T-cell (primary cell): ENCODE results near the gene FLRT1. TPM values are rescaled to one million over a fixed set of nuclear protein-coding genes. Genes with fewer than 3 reads are reported as not detected.

Experiments used
- ATAC-seq, 4 experiments: fragments of 200-7000 bp in 3 of 4; fragments of 150-1000 bp in 1 of 4; cut with Tn5 transposase; replicated peaks in 1 of 4; 1 replicate in 3 of 4; 2 replicates in 1 of 4; pipeline ENCODE4 v1.10.0; 2021; ENCODE audit warnings: moderate library complexity in 3 of 4, mild to moderate bottlenecking in 2 of 4, moderate number of reproducible peaks in 1 of 4
- CTCF ChIA-PET, 2 donors: fragments of 300-600 bp; sonication (Branson Sonifier 250); formaldehyde crosslinking; loops; one replicate each; lab custom pipeline; 2022; ENCODE audit warnings: antibody characterized with exemption in 2 of 2; lab: Charles Lee
- POLR2A ChIA-PET, 2 donors: fragments of 300-600 bp; sonication (Branson Sonifier 250); formaldehyde crosslinking; loops; one replicate each; lab custom pipeline; 2022; ENCODE audit warnings: antibody characterized with exemption in 2 of 2; lab: Charles Lee
- DNase-seq, 35 experiments: peaks; one replicate each; pipeline versions ENCODE4 v3.0.0 to v3.0.0-alpha.2; 2013 to 2023
- H3K27ac ChIP-seq: one replicate; pipeline ENCODE4 v1.5.1; 2013; ENCODE audit warnings: low read length
- H3K27me3 ChIP-seq, 2 experiments: replicated peaks in 1 of 2; 1 replicate in 1 of 2; 2 replicates in 1 of 2; pipeline versions ENCODE4 v1.6.1 to v1.7.0; 2013; ENCODE audit warnings: low read length in 1 of 2, mixed read lengths in 1 of 2; ENCODE audit not compliant: control insufficient read depth in 2 of 2, insufficient read depth in 2 of 2; ENCODE audit errors: extremely low read depth in 1 of 2
- H3K36me3 ChIP-seq, 2 donors: 1 replicate in 1 of 2; 2 replicates in 1 of 2; pipeline versions ENCODE4 v1.6.1 to v1.7.0; 2013; ENCODE audit warnings: low read length in 1 of 2; ENCODE audit not compliant: control insufficient read depth in 2 of 2, insufficient read depth in 1 of 2; ENCODE audit errors: extremely low read depth in 1 of 2
- H3K4me1 ChIP-seq, 2 experiments: 1 replicate in 1 of 2; 2 replicates in 1 of 2; pipeline versions ENCODE4 v1.6.1 to v1.7.0; 2013; ENCODE audit warnings: low read length in 2 of 2, mixed read lengths in 1 of 2; ENCODE audit not compliant: insufficient read depth in 2 of 2, control insufficient read depth in 1 of 2; ENCODE audit errors: extremely low read depth in 1 of 2
- H3K4me3 ChIP-seq, 2 donors: 1 replicate in 1 of 2; 2 replicates in 1 of 2; pipeline versions ENCODE4 v1.5.1 to v1.7.0; 2013; ENCODE audit warnings: mild to moderate bottlenecking in 2 of 2, low read length in 1 of 2, moderate library complexity in 1 of 2; ENCODE audit not compliant: control insufficient read depth in 1 of 2; ENCODE audit errors: extremely low read depth in 1 of 2
- H3K9me3 ChIP-seq: 2 replicates; pipeline ENCODE4 v1.7.0; 2013
- H3K27ac Mint-ChIP-seq, 2 donors: one replicate each; pipeline ENCODE4 v1.8.0; 2020 to 2021; ENCODE audit warnings: mild to moderate bottlenecking in 2 of 2, mixed read lengths in 2 of 2
- H3K27me3 Mint-ChIP-seq, 2 donors: one replicate each; pipeline ENCODE4 v1.8.0; 2021 to 2022; ENCODE audit warnings: mixed read lengths in 2 of 2
- H3K36me3 Mint-ChIP-seq: one replicate; pipeline ENCODE4 v1.8.0; 2021; ENCODE audit warnings: mixed read lengths
- H3K4me1 Mint-ChIP-seq, 3 donors: one replicate each; pipeline ENCODE4 v1.8.0; 2020 to 2022; ENCODE audit warnings: mixed read lengths in 3 of 3, mild to moderate bottlenecking in 1 of 3
- H3K4me3 Mint-ChIP-seq, 3 donors: one replicate each; pipeline ENCODE4 v1.8.0; 2020 to 2022; ENCODE audit warnings: mild to moderate bottlenecking in 3 of 3, mixed read lengths in 3 of 3, moderate library complexity in 3 of 3
- H3K9me3 Mint-ChIP-seq, 3 donors: one replicate each; pipeline ENCODE4 v1.8.0; 2020 to 2022; ENCODE audit warnings: mixed read lengths in 3 of 3
- WGBS: methylation state at CpG from one replicate; pipeline ENCODE4 v1.1.5; 2013; ENCODE audit warnings: missing lambda C conversion rate; ENCODE audit not compliant: insufficient coverage; 5-methylcytosine and 5-hydroxymethylcytosine counted together
- total RNA-seq, 35 experiments: library from RNA in 6 of 35; stranded (reverse) in 6 of 35; fragments of 120-200 nt in 1 of 35; gene quantifications; one replicate each; pipeline versions ENCODE4 v1.2.1 to v1.2.4 and lab custom pipeline; 2013 to 2026

Gene FLRT1
- total RNA-seq, 5 donors from 2014 or later (not counting 1 experiment from before 2014, with no cell fraction given) = not detected

- no peak for DNase-seq
- Mint-ChIP-seq H3K4me1 (peaks cover 13 to 26% (median 20%) of the 10 kb centered on the region in 3 donors), H3K9me3 (no peaks in the 10 kb centered on the region), H3K27ac (no peak overlapping the region), H3K4me3 (no peak overlapping the region), H3K27me3 (no peaks in the 10 kb centered on the region), H3K36me3 (peaks cover 39% of the 10 kb centered on the region)
- Histone ChIP-seq H3K36me3 (peaks cover 26 to 65% of the 10 kb centered on the region in 2 donors), H3K4me1 (peaks cover 1 to 17% of the 10 kb centered on the region in 2 experiments), H3K27ac (no peak overlapping the region), H3K27me3 (peaks cover 0 to 2% of the 10 kb centered on the region in 2 experiments), H3K9me3 (no peaks in the 10 kb centered on the region), H3K4me3 (no peak overlapping the region)
- WGBS = 92% methylated on average over 3 of the region's 6 CpGs
- ATAC-seq = no peak
- ChIA-PET CTCF (no interaction called here), POLR2A (no interaction called here)
These were observed 41.7 kb upstream of the FLRT1 start for GRCh38 chr11:63993993-63994392.

GRCh38 chr11:63996512-63996911, 39.2 kb upstream of the FLRT1 start:
- DNase-seq = no peak
- Histone ChIP-seq H3K36me3 (peaks cover 12 to 45% of the 10 kb centered on the region in 2 donors), H3K9me3 (no peaks in the 10 kb centered on the region), H3K27me3 (peaks cover 0 to 10% of the 10 kb centered on the region in 2 experiments), H3K27ac (no peak overlapping the region), H3K4me3 (no peak overlapping the region), H3K4me1 (peaks cover 7 to 37% of the 10 kb centered on the region in 2 experiments)
- H3K27me3 Mint-ChIP-seq = no peaks in the 10 kb centered on the region
- ChIA-PET POLR2A (no interaction called here), CTCF (no interaction called here)
- H3K4me1 Mint-ChIP-seq = peaks cover 13 to 25% (median 20%) of the 10 kb centered on the region in 3 donors
- no peak overlapping the region for H3K27ac Mint-ChIP-seq
- H3K36me3 Mint-ChIP-seq = peaks cover 26% of the 10 kb centered on the region
- no peaks in the 10 kb centered on the region for H3K9me3 Mint-ChIP-seq
- WGBS = 97% methylated on average over 16 of the region's 18 CpGs
- no peak overlapping the region for H3K4me3 Mint-ChIP-seq
- no peak for ATAC-seq

- POLR2A ChIA-PET = no interaction called here
- H3K9me3 Mint-ChIP-seq = no peaks in the 10 kb centered on the region
- no peak for ATAC-seq
- Histone ChIP-seq H3K27ac (no peak overlapping the region), H3K27me3 (peaks cover 0 to 10% of the 10 kb centered on the region in 2 experiments), H3K36me3 (peaks cover 12 to 42% of the 10 kb centered on the region in 2 donors), H3K9me3 (no peaks in the 10 kb centered on the region), H3K4me1 (peaks cover 7 to 36% of the 10 kb centered on the region in 2 experiments), H3K4me3 (no peak overlapping the region)
- no peak for DNase-seq
- H3K27me3 Mint-ChIP-seq = no peaks in the 10 kb centered on the region
- no peak overlapping the region for H3K4me3 Mint-ChIP-seq
- H3K27ac Mint-ChIP-seq = no peak overlapping the region
- WGBS = 98% methylated on average over 19 of the region's 27 CpGs
- H3K4me1 Mint-ChIP-seq = peaks cover 11 to 21% (median 20%) of the 10 kb centered on the region in 3 donors
- H3K36me3 Mint-ChIP-seq = peaks cover 23% of the 10 kb centered on the region
- CTCF ChIA-PET = no interaction called here
These were observed 38.5 kb upstream of the FLRT1 start for GRCh38 chr11:63997104-63997700.

- H3K9me3 ChIP-seq = no peaks in the 10 kb centered on the region
- DNase-seq = no peak
- H3K4me3 Mint-ChIP-seq = peak overlapping the region in 2 of 3 donors; percentile 9 to 61
- ChIA-PET POLR2A (no interaction called here), CTCF (no interaction called here)
- peaks cover 11 to 21% (median 19%) of the 10 kb centered on the region in 3 donors for H3K4me1 Mint-ChIP-seq
- H3K4me1 ChIP-seq = peaks cover 7 to 35% of the 10 kb centered on the region in 2 experiments
- peaks cover 22% of the 10 kb centered on the region for H3K36me3 Mint-ChIP-seq
- no peak overlapping the region for H3K4me3 ChIP-seq
- WGBS = 83% methylated on average over 7 of the region's 11 CpGs
- no peak overlapping the region for H3K27ac Mint-ChIP-seq
- H3K27me3 ChIP-seq = peaks cover 0 to 10% of the 10 kb centered on the region in 2 experiments
- H3K27ac ChIP-seq = no peak overlapping the region
- peaks cover 12 to 41% of the 10 kb centered on the region in 2 donors for H3K36me3 ChIP-seq
- no peaks in the 10 kb centered on the region for H3K27me3 Mint-ChIP-seq
- ATAC-seq = no peak
- no peaks in the 10 kb centered on the region for H3K9me3 Mint-ChIP-seq
These were observed 37.9 kb upstream of the FLRT1 start for GRCh38 chr11:63997801-63998337.

- DNase-seq = peak in 5 of 35 experiments; percentile 9 to 21 (median 18)
- peaks cover 10 to 37% of the 10 kb centered on the region in 2 donors for H3K36me3 ChIP-seq
- no peak overlapping the region for H3K27ac ChIP-seq
- peak in 1 of 4 experiments; percentile 9 for ATAC-seq
- 84% methylated on average over 38 of the region's 54 CpGs for WGBS
- H3K9me3 Mint-ChIP-seq = no peaks in the 10 kb centered on the region
- peaks cover 19% of the 10 kb centered on the region for H3K36me3 Mint-ChIP-seq
- H3K4me1 ChIP-seq = peaks cover 7 to 31% of the 10 kb centered on the region in 2 experiments
- H3K27me3 Mint-ChIP-seq = no peaks in the 10 kb centered on the region
- peaks cover 0 to 10% of the 10 kb centered on the region in 2 experiments for H3K27me3 ChIP-seq
- no peaks in the 10 kb centered on the region for H3K9me3 ChIP-seq
- peak overlapping the region in 2 of 3 donors; percentile 43 to 61 for H3K4me3 Mint-ChIP-seq
- no peak overlapping the region for H3K4me3 ChIP-seq
- CTCF ChIA-PET = no interaction called here
- POLR2A ChIA-PET = no interaction called here
- H3K4me1 Mint-ChIP-seq = peaks cover 8 to 21% (median 16%) of the 10 kb centered on the region in 3 donors
- H3K27ac Mint-ChIP-seq = no peak overlapping the region
These were observed 37.0 kb upstream of the FLRT1 start for GRCh38 chr11:63998558-63999348.

- Histone ChIP-seq H3K4me3 (peak overlapping the region; percentile 32 to 34), H3K4me1 (peaks cover 7 to 31% of the 10 kb centered on the region in 2 experiments), H3K27ac (no peak overlapping the region), H3K36me3 (peaks cover 9 to 31% of the 10 kb centered on the region in 2 donors), H3K9me3 (no peaks in the 10 kb centered on the region), H3K27me3 (peaks cover 0 to 13% of the 10 kb centered on the region in 2 experiments)
- ChIA-PET POLR2A (interaction anchor here in 1 of 2 donors (0.6 kb wide), 1 partner anchor 1475 kb away, joined by 4 read pairs; no protein-coding TSS in a partner anchor), CTCF (no interaction called here)
- peaks cover 8 to 17% (median 16%) of the 10 kb centered on the region in 3 donors for H3K4me1 Mint-ChIP-seq
- H3K27ac Mint-ChIP-seq = no peak overlapping the region
- WGBS = 29% methylated on average over 27 of the region's 59 CpGs
- H3K9me3 Mint-ChIP-seq = no peaks in the 10 kb centered on the region
- peak overlapping the region in 2 of 3 donors; percentile 45 to 61 for H3K4me3 Mint-ChIP-seq
- DNase-seq = peak; percentile 23 to 75 (median 51)
- H3K27me3 Mint-ChIP-seq = no peaks in the 10 kb centered on the region
- peak; percentile 48 to 63 (median 58) for ATAC-seq
- H3K36me3 Mint-ChIP-seq = peaks cover 17% of the 10 kb centered on the region
These were observed 36.2 kb upstream of the FLRT1 start for GRCh38 chr11:63999349-64000025.
